HG03469 (cell line): ENCODE results near the gene SUMF2.
A peak's percentile ranks its signal among the peaks of the same experiment; 100 is the strongest.
"Not testable (repeated sequence)": the region's sequence is repeated elsewhere in the genome, so short reads cannot be mapped to it uniquely, and the experiment has no call there.

Experiments used
- ATAC-seq: cut with Tn5 transposase; IDR thresholded peaks from one replicate; pipeline ENCODE4 v1.9.1; 2021; ENCODE audit warnings: mild to moderate bottlenecking, moderate library complexity, moderate number of reproducible peaks; ENCODE audit not compliant: unreplicated experiment

Gene SUMF2

GRCh38 chr7:56105508-56105907, 41.4 kb downstream of the SUMF2 start:
- peak; percentile 22 for ATAC-seq

GRCh38 chr7:56106108-56107073, 42.3 kb downstream of the SUMF2 start, which contains the start of gene CHCHD2:
Gene CHCHD2, minus strand, starts transcription at chr7:56106476. Its CDS starts 63 bp downstream, at chr7:56106413.
- peak; percentile 98 for ATAC-seq

GRCh38 chr7:56107954-56108258, 43.8 kb downstream of the SUMF2 start:
- no peak for ATAC-seq

GRCh38 chr7:56110611-56111010, 46.5 kb downstream of the SUMF2 start:
- no peak for ATAC-seq

GRCh38 chr7:56112244-56112643, 48.2 kb downstream of the SUMF2 start:
- not testable (repeated sequence) for ATAC-seq

GRCh38 chr7:56115852-56116538, 51.9 kb downstream of the SUMF2 start, which contains the start of gene NUPR2:
Gene NUPR2, minus strand, starts transcription at chr7:56116417. Its CDS starts 103 bp downstream, at chr7:56116314.
- no peak for ATAC-seq

- ATAC-seq = no peak
Measured at GRCh38 chr7:56121440-56121839, 57.4 kb downstream of the SUMF2 start.

- no peak for ATAC-seq
Measured at GRCh38 chr7:56124981-56125380, 60.9 kb downstream of the SUMF2 start.

GRCh38 chr7:56125831-56126230, 61.7 kb downstream of the SUMF2 start:
- ATAC-seq = no peak

GRCh38 chr7:56127241-56127975, 63.3 kb downstream of the SUMF2 start:
- no peak for ATAC-seq
